ENCODE measurements around the gene SPEG. TPM values are rescaled to one million over a fixed set of nuclear protein-coding genes. Genes with fewer than 3 reads are reported as not detected.

Gene SPEG
- total RNA-seq, 1 donor, result 48.8 TPM

GRCh38 chr2:219466816-219467735 lies 32.4 kb downstream of the SPEG start:
- no peak overlapping the region for H3K4me3 ChIP-seq (ENCODE audit: low read depth, low read length)
- TF ChIP-seq CTCF (IDR thresholded peaks at IDR 0.05; ENCODE audit: insufficient read depth, low read depth, low read length), result no peak
- no peak for DNase-seq (ENCODE audit: low read depth)

DNA sequence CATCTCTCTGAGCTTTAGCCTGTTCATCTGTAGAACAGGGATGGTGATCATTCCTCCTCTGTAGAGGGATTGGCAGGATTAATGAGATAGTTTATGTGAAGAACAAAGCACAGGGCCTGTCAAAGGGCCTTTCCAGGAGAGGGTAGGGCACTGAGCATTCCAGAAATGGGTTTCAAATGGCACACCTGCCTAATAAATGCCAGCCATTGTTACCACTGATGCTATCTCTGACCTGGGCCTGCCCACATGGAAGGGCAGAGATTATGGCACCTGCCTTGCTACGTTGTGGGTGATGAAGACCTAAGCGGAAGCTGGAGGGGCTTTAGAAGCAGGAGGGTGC lies 33.1 kb downstream of the SPEG start:
- no peak overlapping the region for H3K4me3 ChIP-seq (ENCODE audit: low read depth, low read length)
- no peak for TF ChIP-seq CTCF (IDR thresholded peaks at IDR 0.05; ENCODE audit: insufficient read depth, low read depth, low read length)
- DNase-seq (ENCODE audit: low read depth), result no peak

DNA sequence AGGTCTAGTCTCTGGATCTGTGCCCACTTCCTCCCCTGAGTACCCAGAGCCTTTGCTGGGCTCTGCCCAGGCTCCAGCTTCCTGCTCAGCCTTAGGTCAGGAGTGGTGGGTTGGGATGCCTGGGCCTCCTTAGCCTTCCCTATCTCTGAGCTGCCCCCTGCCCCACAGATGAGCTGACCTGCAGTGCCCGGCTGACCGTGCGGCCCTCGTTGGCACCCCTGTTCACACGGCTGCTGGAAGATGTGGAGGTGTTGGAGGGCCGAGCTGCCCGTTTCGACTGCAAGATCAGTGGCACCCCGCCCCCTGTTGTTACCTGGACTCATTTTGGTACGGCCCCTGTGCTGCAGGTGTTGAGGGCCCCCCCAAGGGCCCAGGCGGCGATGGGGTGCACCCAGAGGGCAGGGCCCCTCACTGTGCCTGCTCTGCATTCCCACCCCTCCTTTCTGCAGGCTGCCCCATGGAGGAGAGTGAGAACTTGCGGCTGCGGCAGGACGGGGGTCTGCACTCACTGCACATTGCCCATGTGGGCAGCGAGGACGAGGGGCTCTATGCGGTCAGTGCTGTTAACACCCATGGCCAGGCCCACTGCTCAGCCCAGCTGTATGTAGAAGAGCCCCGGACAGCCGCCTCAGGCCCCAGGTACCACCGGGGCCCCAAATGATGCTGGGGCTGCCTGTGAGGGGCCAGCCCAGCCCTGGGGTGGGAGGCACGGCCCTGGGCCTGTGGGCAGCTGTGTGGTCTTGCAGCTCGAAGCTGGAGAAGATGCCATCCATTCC lies 34.0 kb downstream of the SPEG start:
- no peak for DNase-seq (ENCODE audit: low read depth)
- H3K4me3 ChIP-seq (ENCODE audit: low read depth, low read length), result no peak overlapping the region
- TF ChIP-seq CTCF (IDR thresholded peaks at IDR 0.05; ENCODE audit: insufficient read depth, low read depth, low read length), result no peak

DNA sequence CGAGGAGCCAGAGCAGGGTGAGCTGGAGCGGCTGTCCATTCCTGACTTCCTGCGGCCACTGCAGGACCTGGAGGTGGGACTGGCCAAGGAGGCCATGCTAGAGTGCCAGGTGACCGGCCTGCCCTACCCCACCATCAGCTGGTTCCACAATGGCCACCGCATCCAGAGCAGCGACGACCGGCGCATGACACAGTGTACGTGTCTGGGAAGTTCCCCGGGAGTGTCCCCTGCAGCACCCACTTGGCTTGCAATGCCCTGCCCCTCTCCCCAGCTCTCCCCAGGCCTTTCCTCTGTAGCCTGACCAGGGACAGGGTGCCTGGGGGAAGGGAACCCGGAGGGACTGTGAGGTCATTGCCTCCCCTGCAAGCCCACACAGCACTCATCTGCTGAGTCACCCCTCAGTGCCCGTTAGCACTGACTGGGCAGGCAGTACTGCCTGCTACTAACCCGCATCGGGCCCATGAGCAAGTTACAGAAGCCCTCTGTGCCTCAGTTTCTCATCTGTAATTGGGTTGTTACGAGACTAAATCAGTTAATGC lies 34.6 kb downstream of the SPEG start:
- no peak overlapping the region for H3K4me3 ChIP-seq (ENCODE audit: low read depth, low read length)
- peak; percentile 28 for DNase-seq (ENCODE audit: low read depth)
- TF ChIP-seq CTCF (IDR thresholded peaks at IDR 0.05; ENCODE audit: insufficient read depth, low read depth, low read length), result no peak

GRCh38 chr2:219470429-219470828 lies 35.8 kb downstream of the SPEG start:
- TF ChIP-seq CTCF (IDR thresholded peaks at IDR 0.05; ENCODE audit: insufficient read depth, low read depth, low read length), result no peak
- no peak for DNase-seq (ENCODE audit: low read depth)

DNA sequence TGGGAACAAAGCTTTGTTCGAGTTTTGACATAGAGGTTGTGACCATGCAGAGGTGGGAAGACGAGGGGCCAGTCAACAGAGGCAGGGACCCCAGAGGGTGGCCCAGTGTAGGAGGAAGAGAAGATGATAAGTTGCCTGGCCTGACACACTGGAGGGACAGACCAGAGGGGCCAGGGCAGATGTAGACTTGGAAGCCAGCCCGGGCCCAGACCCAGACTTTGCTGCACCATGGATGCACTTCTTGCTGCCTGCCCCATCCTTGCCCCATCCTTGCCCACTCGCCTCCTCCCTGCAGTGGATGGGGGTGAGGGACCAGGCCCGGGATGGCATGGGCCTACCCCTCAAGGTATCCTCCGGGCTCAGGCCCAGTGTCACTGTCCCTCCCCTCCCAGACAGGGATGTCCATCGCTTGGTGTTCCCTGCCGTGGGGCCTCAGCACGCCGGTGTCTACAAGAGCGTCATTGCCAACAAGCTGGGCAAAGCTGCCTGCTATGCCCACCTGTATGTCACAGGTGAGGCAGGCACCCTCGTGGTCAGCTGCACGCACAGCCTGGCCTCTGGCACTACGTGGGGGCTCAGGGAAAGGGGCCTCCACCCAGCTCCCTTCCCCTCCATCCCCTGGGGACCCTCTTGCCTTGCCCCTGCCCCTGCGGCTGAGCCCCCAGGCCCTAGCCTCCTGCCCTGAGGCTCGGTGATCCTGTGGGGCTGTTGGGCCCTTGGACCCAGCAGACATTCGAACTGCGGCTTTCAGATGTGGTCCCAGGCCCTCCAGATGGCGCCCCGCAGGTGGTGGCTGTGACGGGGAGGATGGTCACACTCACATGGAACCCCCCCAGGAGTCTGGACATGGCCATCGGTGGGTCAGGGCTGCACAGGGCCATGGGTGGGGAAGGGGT lies 37.1 kb downstream of the SPEG start:
- DNase-seq (ENCODE audit: low read depth), result no peak
- H3K4me3 ChIP-seq (ENCODE audit: low read depth, low read length), result no peak overlapping the region
- no peak for TF ChIP-seq CTCF (IDR thresholded peaks at IDR 0.05; ENCODE audit: insufficient read depth, low read depth, low read length)

More at GRCh38 chr2:219470429-219470828, 35.8 kb downstream of the SPEG start:
- H3K4me3 ChIP-seq (ENCODE audit: low read depth, low read length), result no peak overlapping the region
